Body of pancreas (tissue), 4 donors: ENCODE data around the gene SHROOM1. TPM values are rescaled to one million over a fixed set of nuclear protein-coding genes. Genes with fewer than 3 reads are reported as not detected.

Source experiments
- ATAC-seq: fragments of 150-250 bp; one replicate; pipeline ENCODE4 v1.9.1; 2016
- DNase-seq, 4 donors: peaks; one replicate each; pipeline ENCODE4 v3.0.0-alpha.2; 2019
- H3K27ac ChIP-seq, 4 donors: fragments of 200-600 bp; sonication (generic); 1 replicate in 3 of 4; 2 replicates in 1 of 4; pipeline versions ENCODE4 v1.5.1 to v1.6.1; 2016 to 2019; ENCODE audit warnings: mild to moderate bottlenecking in 1 of 4, mixed read lengths in 1 of 4, moderate library complexity in 1 of 4
- H3K27me3 ChIP-seq, 2 donors: fragments of 200-600 bp; sonication (generic); one replicate each; pipeline ENCODE4 v1.6.0; 2016; ENCODE audit warnings: mild to moderate bottlenecking in 1 of 2
- H3K36me3 ChIP-seq, 2 donors: fragments of 200-600 bp; sonication (generic); replicated peaks in 1 of 2; 2 replicates each; pipeline ENCODE4 v1.5.1; 2016; ENCODE audit warnings: low read depth in 2 of 2; ENCODE audit not compliant: insufficient read depth in 1 of 2
- H3K4me1 ChIP-seq: fragments of 200-600 bp; sonication (generic); one replicate; pipeline ENCODE4 v1.6.0; 2016
- H3K4me3 ChIP-seq, 2 donors: fragments of 200-600 bp; sonication (generic); 1 replicate in 1 of 2; 2 replicates in 1 of 2; pipeline ENCODE4 v1.5.1; 2016 to 2019
- H3K9me3 ChIP-seq, 3 donors: fragments of 200-600 bp; sonication (generic); 1 replicate in 2 of 3; 2 replicates in 1 of 3; pipeline ENCODE4 v1.5.1; 2016
- POLR2A ChIP-seq, 3 donors: fragments of 450-650 bp; IDR thresholded peaks; one replicate each; pipeline ENCODE4 v1.6.1; 2016; ENCODE audit warnings: antibody characterized with exemption in 3 of 3, mild to moderate bottlenecking in 2 of 3
- WGBS, 2 donors: methylation state at CpG; one replicate each; pipeline ENCODE4 v1.1.5; 2017; 5-methylcytosine and 5-hydroxymethylcytosine counted together
- intact Hi-C: fragments of 100-400 bp; cut with DNase I; formaldehyde crosslinking; loops from one replicate; pipeline ENCODE4 v1.15.1; 2023
- total RNA-seq, 2 donors: library from RNA; depleted of rRNA; stranded (reverse); fragments of >200 nt; gene quantifications; one replicate each; pipeline ENCODE4 v1.1.0, GENCODE V29; 2016
- TF ChIP-seq, protein P1 (sequence below), 7 experiments: fragments of 450-650 bp in 4 of 7; fragments of 200-600 bp in 3 of 7; sonication (generic) in 3 of 7; IDR thresholded peaks; one replicate each; pipeline ENCODE4 v1.5.1; 2016 to 2019; ENCODE audit warnings: antibody characterized with exemption in 7 of 7

The SHROOM1 gene
- total RNA-seq, 2 donors from 2014 or later, result 19.5 to 27.4 TPM

DNA sequence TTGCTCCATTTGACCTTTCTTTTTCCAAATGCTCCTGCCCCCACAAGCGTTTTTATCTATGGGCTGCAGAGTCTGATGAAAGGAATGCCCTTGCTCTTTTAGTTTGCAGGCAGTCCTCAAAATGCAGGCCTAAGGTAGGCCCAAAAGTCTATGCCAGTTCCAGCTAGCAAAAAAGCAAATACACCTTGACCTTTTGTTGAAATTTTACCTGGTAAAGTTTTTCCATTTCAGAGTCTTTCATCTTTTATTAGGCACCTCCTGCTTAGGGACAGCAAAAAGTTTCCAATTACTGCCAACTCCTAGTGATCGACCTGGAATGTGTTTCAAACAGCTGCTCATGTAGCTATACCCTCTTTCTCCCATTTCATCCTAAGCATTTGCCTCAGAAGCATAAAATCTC is 40.4 kb upstream of the SHROOM1 start:
- H3K4me1 ChIP-seq, result peaks cover 53% of the 10 kb centered on the region
- no peak overlapping the region for H3K4me3 ChIP-seq
- no peak for ATAC-seq
- H3K27ac ChIP-seq, result peak overlapping the region in 2 of 4 donors; percentile 82
- intact Hi-C loops, result no loop called here
- no peak for DNase-seq
- TF ChIP-seq POLR2A (IDR thresholded peaks at IDR 0.05), result no peak
- TF ChIP-seq, protein P1, sequence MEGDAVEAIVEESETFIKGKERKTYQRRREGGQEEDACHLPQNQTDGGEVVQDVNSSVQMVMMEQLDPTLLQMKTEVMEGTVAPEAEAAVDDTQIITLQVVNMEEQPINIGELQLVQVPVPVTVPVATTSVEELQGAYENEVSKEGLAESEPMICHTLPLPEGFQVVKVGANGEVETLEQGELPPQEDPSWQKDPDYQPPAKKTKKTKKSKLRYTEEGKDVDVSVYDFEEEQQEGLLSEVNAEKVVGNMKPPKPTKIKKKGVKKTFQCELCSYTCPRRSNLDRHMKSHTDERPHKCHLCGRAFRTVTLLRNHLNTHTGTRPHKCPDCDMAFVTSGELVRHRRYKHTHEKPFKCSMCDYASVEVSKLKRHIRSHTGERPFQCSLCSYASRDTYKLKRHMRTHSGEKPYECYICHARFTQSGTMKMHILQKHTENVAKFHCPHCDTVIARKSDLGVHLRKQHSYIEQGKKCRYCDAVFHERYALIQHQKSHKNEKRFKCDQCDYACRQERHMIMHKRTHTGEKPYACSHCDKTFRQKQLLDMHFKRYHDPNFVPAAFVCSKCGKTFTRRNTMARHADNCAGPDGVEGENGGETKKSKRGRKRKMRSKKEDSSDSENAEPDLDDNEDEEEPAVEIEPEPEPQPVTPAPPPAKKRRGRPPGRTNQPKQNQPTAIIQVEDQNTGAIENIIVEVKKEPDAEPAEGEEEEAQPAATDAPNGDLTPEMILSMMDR (IDR thresholded peaks at IDR 0.05), result no peak
- H3K36me3 ChIP-seq, result no peaks in the 10 kb centered on the region
- no peaks in the 10 kb centered on the region for H3K9me3 ChIP-seq
- 31 to 45% methylated on average over 2 of the region's 2 CpGs for WGBS, 2 donors
- H3K27me3 ChIP-seq, result no peaks in the 10 kb centered on the region

DNA sequence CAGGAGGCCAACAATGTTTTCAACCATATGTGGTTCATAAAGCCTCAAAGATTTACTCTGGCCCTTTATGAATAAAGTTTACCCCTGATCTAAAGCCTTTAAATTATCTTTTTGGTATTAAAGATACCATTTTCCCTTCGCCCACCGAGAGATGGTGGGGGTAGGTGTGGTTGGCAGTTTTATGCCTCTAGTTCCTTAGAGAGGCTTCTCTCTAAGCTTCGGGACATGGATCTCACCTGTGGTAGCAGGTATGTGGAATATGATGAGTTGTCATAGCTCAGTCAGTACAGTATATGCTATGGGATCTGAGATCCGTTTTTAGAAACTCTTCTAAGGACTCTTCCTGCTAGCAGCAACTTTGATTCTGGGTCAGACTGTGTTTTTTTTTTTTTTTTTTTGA is 38.3 kb upstream of the SHROOM1 start:
- TF ChIP-seq, protein P1 (IDR thresholded peaks at IDR 0.05), result no peak
- TF ChIP-seq POLR2A (IDR thresholded peaks at IDR 0.05), result no peak
- Histone ChIP-seq H3K4me3 (no peak overlapping the region), H3K27me3 (no peaks in the 10 kb centered on the region), H3K9me3 (no peaks in the 10 kb centered on the region), H3K27ac (no peak overlapping the region), H3K4me1 (peaks cover 49% of the 10 kb centered on the region), H3K36me3 (no peaks in the 10 kb centered on the region)
- DNase-seq (no peak), ATAC-seq (no peak)
- 85% methylated on average over 4 of the region's 4 CpGs for WGBS, 2 donors
- intact Hi-C loops, result no loop called here

DNA sequence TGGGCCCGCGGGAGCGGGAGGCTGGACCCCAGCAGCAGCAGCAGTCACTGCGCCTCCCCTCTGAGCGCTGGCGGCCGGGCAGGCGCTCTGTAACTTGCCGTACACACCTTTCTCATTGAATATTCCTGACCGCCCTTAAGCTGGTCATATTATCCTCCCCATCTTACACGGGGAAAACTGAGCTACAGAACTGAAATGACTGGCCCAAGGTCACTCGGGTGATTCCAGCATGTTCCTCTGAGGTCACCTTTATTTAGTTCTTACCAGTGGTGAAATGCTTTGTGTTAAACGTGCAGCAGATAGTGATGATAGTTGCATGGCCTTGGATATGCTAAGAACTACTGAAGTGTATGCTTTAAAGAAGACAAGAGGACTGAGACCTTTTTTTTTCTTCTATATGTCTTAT is 36.6 kb upstream of the SHROOM1 start:
- Histone ChIP-seq H3K9me3 (no peaks in the 10 kb centered on the region), H3K27ac (peak overlapping the region; percentile 91 to 96 (median 93)), H3K27me3 (no peaks in the 10 kb centered on the region), H3K4me1 (peaks cover 32% of the 10 kb centered on the region), H3K4me3 (peak overlapping the region; percentile 61 to 78), H3K36me3 (no peaks in the 10 kb centered on the region)
- intact Hi-C loops, result no loop called here
- TF ChIP-seq POLR2A (IDR thresholded peaks at IDR 0.05), result no peak
- TF ChIP-seq, protein P1 (IDR thresholded peaks at IDR 0.05), result no peak
- DNase-seq, result no peak
- 1 to 3% methylated on average over 5 to 13 of the region's 13 CpGs for WGBS, 2 donors
- no peak for ATAC-seq

DNA sequence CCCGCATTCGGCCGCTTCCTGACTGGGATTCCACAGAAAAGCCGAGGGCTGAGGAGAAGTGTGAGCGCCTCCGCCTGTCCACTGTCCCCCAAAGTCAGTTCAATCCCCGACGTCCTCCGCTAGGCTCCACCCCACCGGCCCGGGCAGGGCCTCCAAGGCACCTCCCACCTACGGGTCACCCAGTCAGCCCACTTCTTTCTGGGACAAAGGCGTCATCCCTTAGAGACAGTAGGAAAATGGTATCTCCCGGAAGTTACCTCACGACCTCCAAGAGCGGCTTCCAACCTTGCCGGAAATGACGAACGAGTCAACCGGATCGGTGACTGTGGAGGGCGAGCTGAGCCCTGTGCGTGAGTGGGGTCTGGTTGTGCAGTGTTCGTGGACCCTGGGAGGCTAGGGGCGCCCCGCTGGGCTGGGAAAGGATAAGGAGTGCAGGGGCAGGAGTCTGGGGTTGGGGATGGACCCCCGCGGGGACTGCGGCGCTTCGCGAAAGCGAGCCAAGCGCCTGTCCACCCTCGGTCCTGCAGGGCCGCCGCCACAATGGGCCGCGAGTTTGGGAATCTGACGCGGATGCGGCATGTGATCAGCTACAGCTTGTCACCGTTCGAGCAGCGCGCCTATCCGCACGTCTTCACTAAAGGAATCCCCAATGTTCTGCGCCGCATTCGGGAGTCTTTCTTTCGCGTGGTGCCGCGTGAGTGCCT is 36.0 kb upstream of the SHROOM1 start, which contains the start of the genes GDF9 and UQCRQ:
TSS of gene GDF9 (minus strand) at position 128 of the 704 bp plus-strand sequence. CDS start 1,936 bp downstream, outside the sequence.
TSS of gene UQCRQ (plus strand) at position 301 of the 704 bp plus-strand sequence. CDS start at position 541, 240 bp downstream.
- WGBS, 2 donors, result 0 to 1% methylated on average over 35 to 55 of the region's 55 CpGs
- ATAC-seq (peak; percentile 99), DNase-seq (peak; percentile 94 to 99 (median 95))
- intact Hi-C loops, result no loop called here
- H3K27me3 ChIP-seq, result no peaks in the 10 kb centered on the region
- H3K4me1 ChIP-seq, result peaks cover 26% of the 10 kb centered on the region
- TF ChIP-seq, protein P1 (IDR thresholded peaks at IDR 0.05), result peak in 3 of 7 experiments; percentile 14 to 28 (median 16)
- TF ChIP-seq POLR2A (IDR thresholded peaks at IDR 0.05), result peak; percentile 91 to 99 (median 98)
- H3K9me3 ChIP-seq, result no peaks in the 10 kb centered on the region
- peak within 1 kb of the TSS; percentile 61 to 78 for H3K4me3 ChIP-seq
- H3K36me3 ChIP-seq, result no peaks in the 10 kb centered on the region
- peak within 1 kb of the TSS; percentile 91 to 96 (median 93) for H3K27ac ChIP-seq
